Vagina (tissue), 2 donors: ENCODE results near the gene C1orf116. TPM values are rescaled to one million over a fixed set of nuclear protein-coding genes. Genes with fewer than 3 reads are reported as not detected.

Experiments used
- DNase-seq, 2 donors: peaks; one replicate each; pipeline ENCODE4 v3.0.0-alpha.2; 2017; ENCODE audit errors: extremely low spot score in 2 of 2
- H3K27ac ChIP-seq: fragments of 200-600 bp; sonication (generic); one replicate; pipeline ENCODE4 v1.5.1; 2019
- H3K27me3 ChIP-seq: fragments of 200-600 bp; sonication (generic); one replicate; pipeline ENCODE4 v1.5.1; 2019
- H3K36me3 ChIP-seq, 2 donors: fragments of 200-600 bp; sonication (generic); one replicate each; pipeline ENCODE4 v1.5.1; 2017 to 2019
- H3K4me1 ChIP-seq: fragments of 200-600 bp; sonication (generic); one replicate; pipeline ENCODE4 v1.5.1; 2019
- H3K4me3 ChIP-seq, 2 donors: fragments of 200-600 bp; sonication (generic); 1 replicate in 1 of 2; 2 replicates in 1 of 2; pipeline ENCODE4 v1.5.1; 2016 to 2019
- H3K9me3 ChIP-seq: fragments of 200-600 bp; sonication (generic); one replicate; pipeline ENCODE4 v1.5.1; 2019
- POLR2A ChIP-seq, 2 donors: fragments of 450-650 bp; IDR thresholded peaks; one replicate each; pipeline ENCODE4 v1.6.1; 2017; ENCODE audit warnings: antibody characterized with exemption in 2 of 2, mild to moderate bottlenecking in 2 of 2, moderate library complexity in 2 of 2
- POLR2AphosphoS5 ChIP-seq, 2 donors: sonication (generic); formaldehyde crosslinking; IDR thresholded peaks; one replicate each; pipeline ENCODE4 v1.9.0; 2017; ENCODE audit warnings: antibody characterized with exemption in 2 of 2, mild to moderate bottlenecking in 2 of 2, low read depth in 1 of 2; ENCODE audit not compliant: insufficient read depth in 1 of 2
- intact Hi-C: fragments of 100-400 bp; cut with DNase I; formaldehyde crosslinking; loops from one replicate; pipeline ENCODE4 v1.15.1; 2023
- total RNA-seq: library from RNA; depleted of rRNA; stranded (reverse); fragments of >200 nt; gene quantifications from one replicate; pipeline ENCODE4 v1.2.3, GENCODE V29; 2016
- TF ChIP-seq, protein P1 (sequence below), 3 experiments: fragments of 450-650 bp in 2 of 3; fragments of 200-600 bp in 1 of 3; sonication (generic) in 1 of 3; IDR thresholded peaks; one replicate each; pipeline ENCODE4 v1.5.1; 2017 to 2019; ENCODE audit warnings: antibody characterized with exemption in 3 of 3, mild to moderate bottlenecking in 2 of 3, moderate library complexity in 2 of 3

C1orf116 gene
- total RNA-seq, 1 donor from 2014 or later: 11.8 TPM

- no peak for DNase-seq
- Histone ChIP-seq H3K4me1 (no peaks in the 10 kb centered on the region), H3K9me3 (no peaks in the 10 kb centered on the region), H3K4me3 (no peak overlapping the region), H3K36me3 (peaks cover 0 to 8% of the 10 kb centered on the region in 2 donors), H3K27ac (no peak overlapping the region), H3K27me3 (no peaks in the 10 kb centered on the region)
- TF ChIP-seq, protein P1, sequence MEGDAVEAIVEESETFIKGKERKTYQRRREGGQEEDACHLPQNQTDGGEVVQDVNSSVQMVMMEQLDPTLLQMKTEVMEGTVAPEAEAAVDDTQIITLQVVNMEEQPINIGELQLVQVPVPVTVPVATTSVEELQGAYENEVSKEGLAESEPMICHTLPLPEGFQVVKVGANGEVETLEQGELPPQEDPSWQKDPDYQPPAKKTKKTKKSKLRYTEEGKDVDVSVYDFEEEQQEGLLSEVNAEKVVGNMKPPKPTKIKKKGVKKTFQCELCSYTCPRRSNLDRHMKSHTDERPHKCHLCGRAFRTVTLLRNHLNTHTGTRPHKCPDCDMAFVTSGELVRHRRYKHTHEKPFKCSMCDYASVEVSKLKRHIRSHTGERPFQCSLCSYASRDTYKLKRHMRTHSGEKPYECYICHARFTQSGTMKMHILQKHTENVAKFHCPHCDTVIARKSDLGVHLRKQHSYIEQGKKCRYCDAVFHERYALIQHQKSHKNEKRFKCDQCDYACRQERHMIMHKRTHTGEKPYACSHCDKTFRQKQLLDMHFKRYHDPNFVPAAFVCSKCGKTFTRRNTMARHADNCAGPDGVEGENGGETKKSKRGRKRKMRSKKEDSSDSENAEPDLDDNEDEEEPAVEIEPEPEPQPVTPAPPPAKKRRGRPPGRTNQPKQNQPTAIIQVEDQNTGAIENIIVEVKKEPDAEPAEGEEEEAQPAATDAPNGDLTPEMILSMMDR (IDR thresholded peaks at IDR 0.05): no peak
- TF ChIP-seq POLR2AphosphoS5 (IDR thresholded peaks at IDR 0.05; ENCODE audit: insufficient read depth in 1 of 2, low read depth in 1 of 2) (no peak), POLR2A (IDR thresholded peaks at IDR 0.05) (no peak)
- intact Hi-C loops: no loop called here
Measured at GRCh38 chr1:207059881-207060280, 27.3 kb upstream of the C1orf116 start.

GRCh38 chr1:207058878-207059867 lies 26.6 kb upstream of the C1orf116 start:
- H3K9me3 ChIP-seq: no peaks in the 10 kb centered on the region
- no peak overlapping the region for H3K4me3 ChIP-seq
- no peaks in the 10 kb centered on the region for H3K27me3 ChIP-seq
- H3K36me3 ChIP-seq: peaks cover 0 to 8% of the 10 kb centered on the region in 2 donors
- intact Hi-C loops: no loop called here
- no peak for DNase-seq
- TF ChIP-seq POLR2A (IDR thresholded peaks at IDR 0.05) (no peak), POLR2AphosphoS5 (IDR thresholded peaks at IDR 0.05; ENCODE audit: insufficient read depth in 1 of 2, low read depth in 1 of 2) (no peak)
- TF ChIP-seq, protein P1 (IDR thresholded peaks at IDR 0.05): no peak
- H3K27ac ChIP-seq: no peak overlapping the region
- no peaks in the 10 kb centered on the region for H3K4me1 ChIP-seq

DNA sequence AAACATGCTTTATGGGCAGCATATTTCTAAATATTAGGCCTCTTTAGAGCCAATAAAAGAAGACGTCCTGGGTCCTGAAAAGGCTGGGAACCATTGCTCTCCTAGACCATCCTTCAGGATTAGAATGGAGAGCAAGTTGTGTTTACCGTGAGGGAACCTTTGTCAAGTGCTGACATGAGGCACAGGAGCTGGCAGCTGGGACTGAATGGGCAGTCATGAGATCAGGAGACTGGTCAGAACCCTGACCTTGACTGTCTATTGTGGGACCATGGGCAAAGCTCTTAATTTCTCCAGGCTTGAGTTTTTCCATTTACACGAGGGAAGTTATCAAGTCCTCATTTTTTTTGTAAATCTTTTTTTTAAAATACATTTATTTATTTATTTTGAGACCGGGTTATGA lies 25.7 kb upstream of the C1orf116 start:
- Histone ChIP-seq H3K27me3 (no peaks in the 10 kb centered on the region), H3K27ac (no peak overlapping the region), H3K36me3 (peaks cover 0 to 5% of the 10 kb centered on the region in 2 donors), H3K4me3 (no peak overlapping the region), H3K4me1 (no peaks in the 10 kb centered on the region), H3K9me3 (no peaks in the 10 kb centered on the region)
- no peak for TF ChIP-seq POLR2AphosphoS5 (IDR thresholded peaks at IDR 0.05; ENCODE audit: insufficient read depth in 1 of 2, low read depth in 1 of 2)
- TF ChIP-seq, protein P1 (IDR thresholded peaks at IDR 0.05): no peak
- TF ChIP-seq POLR2A (IDR thresholded peaks at IDR 0.05): no peak
- DNase-seq: no peak
- intact Hi-C loops: no loop called here

DNA sequence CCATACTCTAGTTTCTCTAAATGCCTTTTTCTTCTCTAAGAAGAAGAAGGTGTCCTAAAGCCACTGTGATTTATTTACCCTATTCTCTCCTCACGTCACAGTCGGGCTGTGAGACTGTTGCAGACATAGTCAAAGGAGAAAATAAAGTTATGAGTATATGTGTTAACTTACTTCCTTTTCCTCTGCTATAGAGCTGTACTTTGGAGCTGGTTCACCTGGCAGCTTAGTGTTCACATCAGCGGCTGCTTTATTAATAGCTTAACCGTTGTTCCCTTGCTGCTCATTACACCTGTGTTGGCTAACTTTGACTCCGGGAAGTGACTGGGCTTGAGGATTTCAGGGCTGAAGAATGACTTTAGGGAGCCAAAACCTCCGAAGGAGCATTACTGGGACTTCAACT lies 24.1 kb upstream of the C1orf116 start:
- no peak overlapping the region for H3K4me3 ChIP-seq
- peaks cover 10% of the 10 kb centered on the region for H3K4me1 ChIP-seq
- H3K27ac ChIP-seq: no peak overlapping the region
- H3K36me3 ChIP-seq: no peaks in the 10 kb centered on the region
- H3K27me3 ChIP-seq: no peaks in the 10 kb centered on the region
- no peak for TF ChIP-seq POLR2AphosphoS5 (IDR thresholded peaks at IDR 0.05; ENCODE audit: insufficient read depth in 1 of 2, low read depth in 1 of 2)
- TF ChIP-seq, protein P1 (IDR thresholded peaks at IDR 0.05): no peak
- no peak for TF ChIP-seq POLR2A (IDR thresholded peaks at IDR 0.05)
- no peak for DNase-seq
- intact Hi-C loops: no loop called here
- H3K9me3 ChIP-seq: no peaks in the 10 kb centered on the region
